ENCODE data around the gene SLC2A6. TPM values are rescaled to one million over a fixed set of nuclear protein-coding genes. Genes with fewer than 3 reads are reported as not detected.

Gene SLC2A6
- total RNA-seq, 1 donor from 2014 or later, result 51.8 TPM

DNA sequence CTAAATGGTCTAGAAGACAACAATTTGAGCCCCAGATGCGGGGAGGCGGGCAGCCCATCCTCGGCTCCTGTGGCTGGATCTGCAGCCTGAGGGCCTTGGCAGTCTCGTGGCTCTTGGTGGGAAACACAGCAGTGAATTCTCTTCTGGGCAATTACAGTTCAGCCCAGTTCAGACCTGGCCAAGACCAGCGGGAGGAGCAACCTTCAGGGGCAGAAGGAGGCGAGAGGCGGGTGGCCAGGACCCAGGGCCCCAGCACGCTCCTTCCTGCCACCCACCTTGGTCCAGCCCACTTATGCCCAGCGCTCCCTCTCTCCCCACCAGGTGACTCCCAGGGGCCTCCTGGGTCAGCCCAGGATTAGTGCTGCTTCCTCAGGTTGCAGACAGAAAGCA lies 38.1 kb upstream of the SLC2A6 start:
- TF ChIP-seq, protein P1, sequence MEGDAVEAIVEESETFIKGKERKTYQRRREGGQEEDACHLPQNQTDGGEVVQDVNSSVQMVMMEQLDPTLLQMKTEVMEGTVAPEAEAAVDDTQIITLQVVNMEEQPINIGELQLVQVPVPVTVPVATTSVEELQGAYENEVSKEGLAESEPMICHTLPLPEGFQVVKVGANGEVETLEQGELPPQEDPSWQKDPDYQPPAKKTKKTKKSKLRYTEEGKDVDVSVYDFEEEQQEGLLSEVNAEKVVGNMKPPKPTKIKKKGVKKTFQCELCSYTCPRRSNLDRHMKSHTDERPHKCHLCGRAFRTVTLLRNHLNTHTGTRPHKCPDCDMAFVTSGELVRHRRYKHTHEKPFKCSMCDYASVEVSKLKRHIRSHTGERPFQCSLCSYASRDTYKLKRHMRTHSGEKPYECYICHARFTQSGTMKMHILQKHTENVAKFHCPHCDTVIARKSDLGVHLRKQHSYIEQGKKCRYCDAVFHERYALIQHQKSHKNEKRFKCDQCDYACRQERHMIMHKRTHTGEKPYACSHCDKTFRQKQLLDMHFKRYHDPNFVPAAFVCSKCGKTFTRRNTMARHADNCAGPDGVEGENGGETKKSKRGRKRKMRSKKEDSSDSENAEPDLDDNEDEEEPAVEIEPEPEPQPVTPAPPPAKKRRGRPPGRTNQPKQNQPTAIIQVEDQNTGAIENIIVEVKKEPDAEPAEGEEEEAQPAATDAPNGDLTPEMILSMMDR (IDR thresholded peaks at IDR 0.05; ENCODE audit: insufficient read depth, low read length, poor library complexity, severe bottlenecking), result no peak
- peaks cover 46% of the 10 kb centered on the region for H3K27me3 ChIP-seq (ENCODE audit: control insufficient read depth, insufficient read depth, low read length)
- H3K4me3 ChIP-seq (ENCODE audit: low read depth, low read length), result no peak overlapping the region
- H3K36me3 ChIP-seq (ENCODE audit: control insufficient read depth, insufficient read depth, low read length), result no peaks in the 10 kb centered on the region
- DNase-seq (ENCODE audit: low read depth), result no peak

DNA sequence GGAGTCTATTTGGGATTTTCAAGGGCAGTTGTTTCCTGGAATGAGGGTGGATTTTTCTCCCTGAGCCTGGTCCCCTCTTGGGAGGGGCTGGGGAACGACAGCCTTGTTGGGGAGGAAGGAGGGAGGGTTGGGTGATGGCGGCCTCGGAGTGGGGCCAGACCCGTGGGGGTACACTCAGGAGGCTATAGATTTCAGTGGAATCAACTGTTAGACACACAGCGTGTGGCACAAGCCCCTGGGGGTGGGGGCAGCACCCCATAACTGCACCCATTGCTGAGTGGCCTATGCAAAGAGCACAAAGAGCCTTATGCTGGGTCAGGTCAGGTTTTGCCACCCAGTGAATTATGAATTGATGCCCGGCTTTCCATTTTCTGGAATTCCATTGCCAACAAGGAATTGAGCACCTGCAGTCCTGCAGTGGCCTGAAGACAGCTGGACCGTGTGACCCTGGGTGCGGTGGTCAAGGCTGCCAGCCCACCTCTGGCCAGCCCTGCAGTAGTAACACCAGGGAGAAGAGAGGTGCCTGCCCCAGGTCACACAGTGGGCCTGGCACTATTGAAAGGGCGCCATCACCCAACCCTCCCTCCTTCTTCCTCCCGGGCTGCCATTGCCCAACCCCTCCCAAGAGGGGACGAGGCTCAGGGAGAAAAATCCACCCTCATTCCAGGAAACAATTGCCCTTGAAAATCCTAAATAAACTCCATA lies 37.5 kb upstream of the SLC2A6 start:
- H3K4me3 ChIP-seq (ENCODE audit: low read depth, low read length), result no peak overlapping the region
- DNase-seq (ENCODE audit: low read depth), result no peak
- no peaks in the 10 kb centered on the region for H3K36me3 ChIP-seq (ENCODE audit: control insufficient read depth, insufficient read depth, low read length)
- peaks cover 43% of the 10 kb centered on the region for H3K27me3 ChIP-seq (ENCODE audit: control insufficient read depth, insufficient read depth, low read length)
- TF ChIP-seq, protein P1 (IDR thresholded peaks at IDR 0.05; ENCODE audit: insufficient read depth, low read length, poor library complexity, severe bottlenecking), result no peak

DNA sequence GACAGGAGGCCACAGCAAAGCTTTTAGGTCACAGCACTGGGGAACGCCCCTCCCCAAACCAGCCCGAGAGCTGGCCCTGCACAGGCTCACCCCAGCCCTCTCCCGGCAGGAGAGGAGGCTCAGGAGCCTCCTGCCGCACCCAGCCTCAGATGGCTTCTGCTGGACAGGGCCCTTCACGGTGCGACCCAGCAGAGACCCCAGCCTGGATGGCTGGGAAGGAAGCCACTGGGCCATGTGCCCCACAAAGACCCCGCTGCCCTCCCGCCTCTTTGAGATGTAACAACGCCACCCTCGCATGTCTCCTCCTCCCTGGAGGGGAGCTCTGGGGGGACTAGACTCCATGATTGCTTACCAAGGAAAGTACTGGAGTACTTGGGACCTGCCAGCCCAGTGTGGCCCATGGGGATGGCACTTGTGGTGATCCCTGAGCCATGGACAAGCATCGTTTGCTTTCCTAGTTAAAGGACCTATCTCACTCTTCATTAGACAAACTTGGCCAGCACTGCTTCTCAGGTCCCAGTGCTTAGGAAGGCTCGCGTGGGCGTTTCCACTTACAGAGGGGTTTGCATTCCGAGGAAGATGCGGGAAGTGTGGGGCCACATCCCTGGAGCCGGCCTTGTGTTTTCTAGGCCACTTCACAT lies 36.8 kb upstream of the SLC2A6 start:
- no peak for DNase-seq (ENCODE audit: low read depth)
- Histone ChIP-seq H3K27me3 (ENCODE audit: control insufficient read depth, insufficient read depth, low read length) (peaks cover 45% of the 10 kb centered on the region), H3K36me3 (ENCODE audit: control insufficient read depth, insufficient read depth, low read length) (no peaks in the 10 kb centered on the region), H3K4me3 (ENCODE audit: low read depth, low read length) (no peak overlapping the region)
- TF ChIP-seq, protein P1 (IDR thresholded peaks at IDR 0.05; ENCODE audit: insufficient read depth, low read length, poor library complexity, severe bottlenecking), result no peak

DNA sequence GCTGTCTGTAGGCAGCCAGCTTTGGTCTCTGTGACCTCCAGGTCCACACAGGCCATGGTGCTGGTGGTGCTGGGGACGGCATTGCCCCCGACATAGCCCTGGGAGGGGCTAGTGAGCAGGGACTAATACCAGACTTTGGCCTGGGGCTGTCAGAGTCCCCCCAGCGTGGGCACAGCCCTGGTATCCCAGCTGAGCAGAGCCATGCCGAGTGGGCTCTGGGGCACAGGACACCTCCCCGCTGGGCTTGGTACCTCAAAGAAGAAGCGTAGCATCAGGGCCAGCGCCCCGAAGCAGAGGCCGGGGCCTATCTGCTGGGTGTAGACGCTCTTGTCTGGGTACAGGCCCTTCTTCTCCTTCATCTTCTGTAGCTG lies 36.3 kb upstream of the SLC2A6 start:
- DNase-seq (ENCODE audit: low read depth), result no peak
- H3K27me3 ChIP-seq (ENCODE audit: control insufficient read depth, insufficient read depth, low read length), result peaks cover 47% of the 10 kb centered on the region
- no peaks in the 10 kb centered on the region for H3K36me3 ChIP-seq (ENCODE audit: control insufficient read depth, insufficient read depth, low read length)
- H3K4me3 ChIP-seq (ENCODE audit: low read depth, low read length), result no peak overlapping the region
- TF ChIP-seq, protein P1 (IDR thresholded peaks at IDR 0.05; ENCODE audit: insufficient read depth, low read length, poor library complexity, severe bottlenecking), result no peak

DNA sequence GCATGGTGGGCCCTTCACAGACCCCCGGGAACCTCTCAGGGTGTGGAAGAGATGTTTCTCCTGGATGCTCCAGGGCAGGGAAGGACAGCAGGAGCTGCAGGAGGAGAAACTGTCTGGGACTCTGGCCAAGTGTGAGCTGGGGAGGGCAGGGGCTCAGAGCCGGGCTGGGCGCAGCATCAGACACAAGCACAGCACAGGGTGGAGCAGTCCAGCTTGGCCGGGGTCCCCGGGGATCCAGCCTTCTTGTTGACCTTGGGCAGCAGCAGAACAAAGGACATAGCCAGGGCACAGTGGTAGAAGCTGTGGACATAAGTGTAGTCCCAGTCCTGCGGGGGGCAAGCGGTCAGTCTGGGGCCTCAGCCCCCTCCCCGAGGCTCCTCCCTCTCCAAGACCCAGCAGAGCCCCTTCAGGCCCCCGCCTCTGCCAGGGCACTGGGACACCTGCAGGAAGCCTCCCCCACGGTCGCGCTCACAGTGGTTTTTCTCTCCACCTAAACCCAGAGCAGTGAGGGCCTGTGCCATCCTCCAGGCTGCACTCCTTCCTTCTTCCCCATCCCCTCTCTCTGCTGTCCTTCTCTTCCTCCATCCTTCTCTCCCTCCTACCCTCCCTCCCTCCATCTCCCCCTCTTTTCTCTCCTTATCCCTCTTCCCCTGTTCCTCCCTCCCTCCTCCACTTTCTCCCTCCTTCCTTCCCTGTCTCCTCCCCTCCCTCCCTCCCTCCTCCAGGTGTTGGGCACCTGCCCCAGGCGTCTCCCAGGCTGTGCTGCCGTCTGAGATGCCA lies 35.8 kb upstream of the SLC2A6 start:
- TF ChIP-seq, protein P1 (IDR thresholded peaks at IDR 0.05; ENCODE audit: insufficient read depth, low read length, poor library complexity, severe bottlenecking), result no peak
- H3K36me3 ChIP-seq (ENCODE audit: control insufficient read depth, insufficient read depth, low read length), result no peaks in the 10 kb centered on the region
- H3K27me3 ChIP-seq (ENCODE audit: control insufficient read depth, insufficient read depth, low read length), result peaks cover 46% of the 10 kb centered on the region
- DNase-seq (ENCODE audit: low read depth), result no peak
- H3K4me3 ChIP-seq (ENCODE audit: low read depth, low read length), result no peak overlapping the region

All from kidney epithelial cell (primary cell).